GM10266 (cell line): Measurements from ENCODE around the gene CNOT8.
"Not testable (repeated sequence)": the region's sequence is repeated elsewhere in the genome, so short reads cannot be mapped to it uniquely, and the experiment has no call there.

ENCODE experiments used
- DNase-seq: peaks from one replicate; pipeline ENCODE4 v3.0.0; 2012; ENCODE audit errors: extremely low spot score
- TF ChIP-seq, protein P1 (sequence below): IDR thresholded peaks from 2 replicates; pipeline ENCODE4 v1.5.1; 2012; ENCODE audit warnings: mild to moderate bottlenecking, low read depth; ENCODE audit not compliant: control insufficient read depth, insufficient read depth; ENCODE audit errors: missing control alignments

CNOT8 gene

DNA sequence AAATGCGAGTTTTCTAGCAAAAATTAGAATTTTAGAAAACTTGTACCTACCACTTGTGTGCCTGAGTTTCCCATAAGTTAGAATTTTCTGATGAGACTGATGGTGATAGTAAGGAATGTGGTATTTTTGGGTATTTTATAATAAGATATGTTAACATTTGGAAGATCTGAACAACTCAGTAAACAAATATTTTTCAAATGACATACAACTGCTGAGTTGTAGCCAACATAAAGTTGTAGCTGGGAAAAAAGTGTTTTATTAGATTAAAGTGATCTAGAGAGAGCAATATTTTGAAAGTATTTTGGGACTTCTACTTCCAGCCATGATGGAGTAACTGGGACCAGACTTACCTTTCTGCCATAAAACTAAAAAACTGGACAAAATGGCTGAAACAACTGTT is 41.6 kb downstream of the CNOT8 start:
- DNase-seq, result no peak
- TF ChIP-seq, protein P1, sequence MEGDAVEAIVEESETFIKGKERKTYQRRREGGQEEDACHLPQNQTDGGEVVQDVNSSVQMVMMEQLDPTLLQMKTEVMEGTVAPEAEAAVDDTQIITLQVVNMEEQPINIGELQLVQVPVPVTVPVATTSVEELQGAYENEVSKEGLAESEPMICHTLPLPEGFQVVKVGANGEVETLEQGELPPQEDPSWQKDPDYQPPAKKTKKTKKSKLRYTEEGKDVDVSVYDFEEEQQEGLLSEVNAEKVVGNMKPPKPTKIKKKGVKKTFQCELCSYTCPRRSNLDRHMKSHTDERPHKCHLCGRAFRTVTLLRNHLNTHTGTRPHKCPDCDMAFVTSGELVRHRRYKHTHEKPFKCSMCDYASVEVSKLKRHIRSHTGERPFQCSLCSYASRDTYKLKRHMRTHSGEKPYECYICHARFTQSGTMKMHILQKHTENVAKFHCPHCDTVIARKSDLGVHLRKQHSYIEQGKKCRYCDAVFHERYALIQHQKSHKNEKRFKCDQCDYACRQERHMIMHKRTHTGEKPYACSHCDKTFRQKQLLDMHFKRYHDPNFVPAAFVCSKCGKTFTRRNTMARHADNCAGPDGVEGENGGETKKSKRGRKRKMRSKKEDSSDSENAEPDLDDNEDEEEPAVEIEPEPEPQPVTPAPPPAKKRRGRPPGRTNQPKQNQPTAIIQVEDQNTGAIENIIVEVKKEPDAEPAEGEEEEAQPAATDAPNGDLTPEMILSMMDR, result no peak

DNA sequence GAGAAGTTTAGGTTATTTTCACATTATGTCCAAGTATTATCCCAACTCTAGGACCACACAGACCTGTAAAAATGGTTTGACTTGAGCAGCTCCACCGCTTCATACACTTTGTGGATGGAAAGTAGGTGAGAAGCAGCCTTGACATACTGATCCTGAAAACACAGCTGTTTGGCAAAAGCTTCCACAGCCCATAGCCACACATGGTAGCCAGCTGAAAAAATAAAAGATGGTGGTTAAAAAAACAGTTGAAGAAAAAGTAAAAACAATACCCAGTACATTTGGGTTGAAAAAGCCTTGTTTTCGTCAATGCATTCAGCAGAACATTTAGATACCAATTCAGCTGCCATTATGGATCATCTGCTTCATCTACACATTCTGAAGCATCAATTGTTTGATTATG is 42.8 kb downstream of the CNOT8 start:
- TF ChIP-seq, protein P1, result no peak
- no peak for DNase-seq

DNA sequence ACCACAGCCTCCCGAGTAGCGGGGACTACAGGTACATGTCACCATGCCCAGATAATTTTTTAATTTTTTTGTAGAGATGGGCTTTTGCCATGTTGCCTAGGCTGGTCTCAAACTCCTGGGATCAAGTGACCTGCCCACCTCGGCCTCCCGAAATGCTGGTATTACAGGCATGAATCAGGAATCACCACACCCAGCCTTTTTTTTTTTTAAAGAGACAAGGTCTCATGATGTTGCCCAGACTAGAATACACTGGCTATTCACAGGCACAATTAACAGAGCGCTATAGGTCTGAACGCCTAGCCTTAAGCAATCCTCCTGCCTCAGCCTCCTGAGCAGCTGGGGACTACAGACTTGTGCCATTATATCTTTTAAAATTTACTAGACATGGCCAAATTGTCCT is 43.5 kb downstream of the CNOT8 start:
- TF ChIP-seq, protein P1, result no peak

DNA sequence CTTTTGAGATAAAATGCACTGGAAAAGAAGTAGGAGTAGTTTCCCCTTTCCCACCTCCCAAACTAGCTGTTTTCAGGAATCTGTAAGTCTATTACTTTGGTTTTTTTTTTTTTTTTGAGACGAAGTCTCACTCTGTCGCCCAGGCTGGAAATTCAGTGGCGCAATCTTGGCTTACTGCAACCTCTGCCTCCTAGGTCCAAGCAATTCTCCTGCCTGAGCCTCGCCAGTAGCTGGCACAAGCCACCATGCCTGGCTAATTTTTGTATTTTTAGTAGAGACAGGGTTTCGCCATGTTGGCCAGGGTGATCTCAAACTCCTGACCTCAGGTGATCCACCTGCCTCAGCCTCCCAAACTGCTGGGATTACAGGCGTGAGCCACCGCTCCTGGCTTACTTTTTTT is 47.2 kb downstream of the CNOT8 start:
- DNase-seq, result not testable (repeated sequence)

More for the DNA sequence above, 43.5 kb downstream of the CNOT8 start:
- no peak for DNase-seq

DNA sequence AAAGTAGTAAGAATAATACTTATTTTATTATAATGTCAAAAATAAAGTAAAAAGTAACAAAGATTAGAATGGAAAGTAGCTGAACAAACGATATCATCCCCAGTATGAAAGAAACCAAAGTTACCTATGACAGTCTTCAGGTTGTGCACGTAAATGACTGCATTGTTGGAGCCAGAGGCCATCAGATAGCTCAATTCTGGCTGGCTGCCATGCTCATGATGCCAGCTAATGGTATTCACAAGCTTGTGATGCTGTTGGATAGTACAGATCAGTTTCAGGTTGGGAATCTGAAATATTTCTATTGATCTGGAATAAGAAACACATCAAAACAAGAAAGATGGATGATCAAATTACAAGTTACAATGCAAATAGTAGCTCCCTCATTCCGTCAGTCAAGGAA is 58.4 kb downstream of the CNOT8 start:
- TF ChIP-seq, protein P1, result no peak
- DNase-seq, result no peak

DNA sequence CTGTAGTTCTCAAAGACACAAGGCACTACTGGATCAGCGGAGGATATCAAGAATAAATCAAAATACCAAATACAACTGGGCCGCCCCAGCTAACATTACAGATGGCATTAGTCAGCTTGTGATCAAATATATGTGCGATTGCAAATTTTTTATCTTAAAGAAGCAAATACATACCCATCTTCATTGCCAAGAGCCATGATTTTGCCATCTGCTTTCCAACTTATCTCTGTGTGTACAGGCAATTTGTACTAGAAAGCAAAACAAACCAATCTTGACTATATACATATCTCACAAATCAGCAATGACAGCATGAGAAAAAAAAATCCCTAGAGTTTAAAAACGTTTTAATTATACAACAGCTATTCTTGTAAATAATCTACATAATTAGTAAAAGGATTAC is 59.3 kb downstream of the CNOT8 start:
- no peak for DNase-seq
- TF ChIP-seq, protein P1, result no peak

DNA sequence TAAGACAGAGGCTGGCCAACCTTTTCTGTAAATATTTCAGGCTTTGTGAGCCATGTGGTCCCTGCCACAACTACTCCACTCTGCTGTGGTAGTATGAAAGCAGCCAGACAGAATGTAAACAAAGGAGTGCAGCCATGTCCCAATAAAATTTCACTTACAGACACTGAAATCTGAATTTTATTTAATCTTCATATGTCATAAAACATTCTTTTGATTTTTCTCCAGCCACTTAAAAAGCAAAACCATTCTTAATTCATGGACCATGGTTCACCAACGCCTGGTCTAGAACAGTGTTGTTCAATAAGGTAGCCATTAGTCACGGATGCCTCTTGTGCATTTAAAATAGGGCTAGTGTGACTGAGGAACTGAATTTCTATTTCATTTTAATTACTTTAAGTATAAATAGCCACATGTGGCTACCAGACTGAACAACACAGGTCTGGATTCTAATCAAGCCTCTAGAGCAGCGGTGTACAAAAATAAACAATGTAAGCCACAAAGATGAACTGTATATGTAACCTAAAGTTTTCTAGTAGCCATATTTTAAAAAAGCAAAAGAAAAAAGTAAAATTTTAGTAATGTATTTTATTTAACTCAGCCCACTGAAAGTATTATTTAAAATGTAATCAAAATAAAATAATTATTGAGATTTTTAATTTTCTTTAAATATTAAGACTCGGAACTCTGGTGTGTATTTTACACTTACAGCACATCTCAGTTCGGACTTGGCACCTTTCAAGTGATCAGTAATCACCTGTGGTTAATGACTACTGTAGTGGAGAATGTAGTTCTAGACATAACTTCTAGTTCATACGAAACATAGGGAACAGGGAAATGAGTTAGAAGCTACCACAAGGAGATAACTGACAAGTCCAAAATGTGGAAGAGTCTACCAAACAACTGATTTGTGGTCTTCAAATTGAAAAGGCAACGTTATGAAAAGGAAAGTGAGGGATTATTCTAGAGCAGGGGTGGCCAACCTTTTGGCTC is 65.3 kb downstream of the CNOT8 start:
- DNase-seq, result no peak
- TF ChIP-seq, protein P1, result no peak
